ENCODE measurements around the gene MMP10.
"Not testable (repeated sequence)": the region's sequence is repeated elsewhere in the genome, so short reads cannot be mapped to it uniquely, and the experiment has no call there.

Gene MMP10

DNA sequence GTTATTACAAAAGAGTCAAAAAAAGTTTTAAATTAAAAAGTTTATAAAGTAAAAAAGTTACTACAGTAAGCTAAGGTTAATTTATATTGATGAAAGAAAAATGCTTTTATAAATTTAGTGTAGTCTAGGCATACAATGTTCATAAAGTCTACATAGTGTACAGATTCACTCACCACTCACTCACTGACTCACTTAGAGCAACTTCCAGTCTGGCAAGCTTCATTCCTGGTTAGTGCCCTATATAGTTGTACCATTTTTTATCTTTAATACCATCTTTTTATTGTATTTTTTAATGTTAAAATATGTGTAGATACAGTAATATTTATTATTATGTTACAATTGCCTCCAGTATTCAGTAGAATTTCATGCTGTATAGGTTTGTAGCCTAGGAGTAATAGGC is 2.6 kb upstream of the MMP10 start:
- DNase-seq: no peak

DNA sequence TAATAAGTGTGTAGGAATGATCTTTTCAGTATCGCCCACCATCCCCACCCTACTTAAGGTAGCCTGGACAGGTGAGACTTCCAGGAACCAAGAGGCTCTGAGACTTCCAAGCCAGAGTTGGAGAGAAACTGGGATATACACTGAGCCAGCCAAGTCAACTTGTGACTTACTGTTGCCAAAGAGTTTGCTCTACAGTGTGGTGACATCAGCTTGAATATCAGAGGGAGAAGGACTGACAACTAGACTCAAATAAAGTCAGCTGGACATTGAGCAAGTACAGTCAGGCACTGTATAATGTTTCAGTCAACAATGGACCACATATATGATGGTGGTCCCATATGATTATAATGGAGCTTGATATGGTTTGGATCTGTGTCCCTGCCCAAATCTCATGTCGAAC is 1.2 kb upstream of the MMP10 start:
- peak in 3 of 4 experiments; percentile 38 to 42 (median 41) for DNase-seq

DNA sequence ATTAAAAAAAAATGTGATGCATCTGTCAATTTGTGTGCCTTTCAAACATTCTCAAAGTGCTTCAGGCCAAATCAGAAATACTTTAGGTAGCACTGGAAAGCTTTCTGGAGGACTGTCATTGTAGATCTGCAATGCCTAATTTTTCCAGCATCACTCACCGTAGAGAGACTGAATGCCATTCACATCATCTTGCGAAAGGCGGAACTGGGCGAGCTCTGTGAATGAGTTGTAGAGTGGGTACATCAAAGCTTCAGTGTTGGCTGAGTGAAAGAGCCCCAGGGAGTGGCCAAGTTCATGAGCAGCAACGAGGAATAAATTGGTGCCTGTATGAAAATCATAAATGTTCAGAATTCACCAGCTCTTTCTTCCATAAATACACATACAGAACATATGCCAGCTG is 4.0 kb downstream of the MMP10 start:
- no peak for DNase-seq

DNA sequence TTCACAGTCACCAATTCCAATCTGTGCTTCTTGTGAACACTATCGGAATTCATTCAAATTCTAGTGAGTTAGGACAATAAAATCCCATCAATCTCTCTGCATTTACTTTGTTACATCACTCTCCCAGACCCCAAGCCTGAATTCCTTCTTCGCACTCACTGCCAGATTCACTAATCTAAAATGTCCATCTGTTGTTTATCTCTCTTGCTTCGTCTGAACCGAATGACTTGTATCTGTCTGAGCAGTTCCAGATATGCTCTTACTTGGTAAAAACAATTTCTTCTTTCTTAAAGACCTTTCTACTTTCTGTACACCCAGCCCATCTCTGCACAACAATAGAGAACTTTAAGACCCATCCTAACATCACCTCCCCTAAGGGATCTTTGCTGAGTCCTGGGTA is 7.0 kb downstream of the MMP10 start:
- DNase-seq: no peak

DNA sequence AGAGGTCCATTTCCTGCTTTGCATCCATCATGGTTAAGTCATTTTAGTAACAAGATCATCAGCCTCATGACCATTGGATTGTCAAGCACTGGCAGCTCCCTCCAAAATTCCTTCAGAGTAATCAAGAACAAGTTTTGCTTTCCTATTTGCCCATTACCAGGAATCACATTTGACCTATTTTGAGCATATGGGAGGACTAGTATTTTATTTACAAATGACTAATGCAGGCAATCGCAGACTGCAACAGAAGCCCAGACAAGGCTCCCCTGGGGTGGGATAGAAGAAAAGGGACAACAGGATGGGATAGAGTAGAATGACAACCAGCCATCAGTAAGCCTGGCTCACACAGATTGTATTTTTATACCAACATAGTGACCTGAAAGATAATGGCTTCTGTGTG is 9.1 kb downstream of the MMP10 start:
- no peak for DNase-seq

DNA sequence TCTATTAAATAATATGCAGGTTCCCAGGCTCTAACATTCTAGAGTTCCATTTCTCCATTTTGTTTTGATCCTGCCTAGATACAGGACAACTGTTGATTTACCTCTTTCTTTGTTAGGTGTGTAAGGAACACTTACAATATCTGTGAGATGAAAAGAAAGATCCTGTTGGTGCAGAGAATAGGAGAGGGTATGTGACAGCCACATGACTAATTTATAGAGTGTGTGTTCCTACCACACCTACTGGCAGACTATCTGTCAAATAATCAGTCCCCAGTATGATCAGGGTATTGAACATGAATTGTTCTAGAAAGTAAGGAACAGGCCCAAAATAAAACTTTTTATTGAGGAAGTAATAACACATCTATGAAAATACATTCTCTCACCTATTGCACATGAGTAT is 10.2 kb downstream of the MMP10 start:
- no peak for DNase-seq

DNA sequence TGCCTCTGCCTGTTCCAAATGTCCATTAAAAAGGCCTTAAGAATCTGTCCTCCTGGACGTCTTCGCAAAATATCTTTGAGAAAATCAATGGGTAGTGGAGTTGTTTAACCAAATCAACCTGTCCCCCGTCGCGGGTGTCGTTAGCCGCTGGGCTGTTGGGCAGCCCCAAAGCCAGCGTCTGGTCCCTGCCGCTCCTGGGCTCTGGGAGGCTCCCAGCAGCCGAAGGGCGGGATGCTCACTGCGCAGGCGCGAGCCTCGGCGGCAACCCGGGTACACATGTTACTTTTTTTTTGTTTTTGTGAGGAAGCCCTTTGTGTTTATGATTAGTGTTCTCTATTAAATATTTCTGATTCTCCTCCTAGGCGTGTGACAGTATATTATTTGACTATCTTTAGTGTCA is 12.6 kb downstream of the MMP10 start:
- no peak for DNase-seq

DNA sequence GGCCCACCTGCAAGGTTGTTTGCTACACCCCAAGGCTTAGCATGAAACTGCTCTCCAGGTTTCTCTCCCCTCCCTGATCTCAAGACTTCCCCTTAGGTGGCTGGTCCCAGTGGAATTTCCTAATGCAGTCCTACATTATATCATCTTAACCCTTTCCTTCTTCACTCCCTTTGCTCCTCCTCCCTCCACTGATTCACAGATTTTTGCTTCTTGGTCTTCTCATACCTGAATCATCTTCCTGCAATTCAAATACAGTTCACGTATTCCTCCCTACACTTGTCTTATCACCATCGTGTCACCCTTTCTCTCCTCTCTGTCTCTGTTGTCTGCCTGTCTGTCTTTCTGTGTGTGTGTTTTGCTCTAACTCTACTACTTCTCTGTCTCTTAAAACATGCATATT is 17.0 kb downstream of the MMP10 start:
- no peak for DNase-seq

DNA sequence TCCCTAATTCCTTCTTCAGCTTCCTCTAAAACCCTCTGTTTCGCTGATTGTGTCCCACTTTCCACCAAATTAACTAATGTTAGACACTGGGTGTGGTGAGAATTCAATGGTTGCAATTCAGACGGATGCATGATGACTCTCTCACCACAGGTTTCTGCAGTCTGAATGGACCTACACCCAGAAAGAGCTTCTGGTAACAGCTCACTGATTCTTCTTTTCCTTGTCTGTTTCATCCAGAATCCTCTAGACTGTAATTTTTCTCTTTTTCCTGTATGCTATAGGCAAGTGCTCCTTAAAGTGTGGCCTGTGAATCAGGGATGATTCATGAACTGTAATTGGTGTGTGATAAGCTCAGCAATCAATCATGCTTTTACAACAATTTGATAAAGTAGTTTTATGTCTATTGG is 18.1 kb downstream of the MMP10 start:
- DNase-seq: peak in 3 of 4 experiments; percentile 7 to 28 (median 27)

DNA sequence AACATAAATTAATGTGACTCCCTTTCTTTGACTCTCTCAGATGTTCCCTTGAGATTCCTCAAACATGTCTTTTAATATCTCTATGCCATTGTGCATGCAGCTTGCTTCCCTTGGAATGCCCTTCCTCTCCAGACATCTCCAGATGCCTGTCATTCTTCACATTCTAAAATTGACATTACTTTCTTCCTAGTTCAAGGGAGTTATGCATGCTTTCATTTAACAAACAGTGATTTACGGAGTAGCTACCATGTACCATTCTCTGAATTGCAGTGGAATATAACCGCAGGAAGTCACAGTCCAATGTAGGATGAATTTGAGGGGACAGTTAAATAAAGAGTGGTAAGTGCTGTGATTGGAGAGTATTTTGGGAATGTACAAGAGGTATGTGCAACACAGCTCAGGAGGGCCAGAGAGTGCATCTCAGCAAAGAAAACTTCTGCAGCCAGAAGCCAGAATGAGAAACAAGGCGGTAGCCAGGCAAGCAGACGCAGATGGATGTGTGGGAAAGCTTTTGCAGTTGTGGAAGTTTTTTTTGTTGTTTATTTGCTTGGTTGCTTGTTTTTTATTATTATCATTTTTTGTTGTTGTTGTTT is 18.7 kb downstream of the MMP10 start:
- no peak for DNase-seq

DNA sequence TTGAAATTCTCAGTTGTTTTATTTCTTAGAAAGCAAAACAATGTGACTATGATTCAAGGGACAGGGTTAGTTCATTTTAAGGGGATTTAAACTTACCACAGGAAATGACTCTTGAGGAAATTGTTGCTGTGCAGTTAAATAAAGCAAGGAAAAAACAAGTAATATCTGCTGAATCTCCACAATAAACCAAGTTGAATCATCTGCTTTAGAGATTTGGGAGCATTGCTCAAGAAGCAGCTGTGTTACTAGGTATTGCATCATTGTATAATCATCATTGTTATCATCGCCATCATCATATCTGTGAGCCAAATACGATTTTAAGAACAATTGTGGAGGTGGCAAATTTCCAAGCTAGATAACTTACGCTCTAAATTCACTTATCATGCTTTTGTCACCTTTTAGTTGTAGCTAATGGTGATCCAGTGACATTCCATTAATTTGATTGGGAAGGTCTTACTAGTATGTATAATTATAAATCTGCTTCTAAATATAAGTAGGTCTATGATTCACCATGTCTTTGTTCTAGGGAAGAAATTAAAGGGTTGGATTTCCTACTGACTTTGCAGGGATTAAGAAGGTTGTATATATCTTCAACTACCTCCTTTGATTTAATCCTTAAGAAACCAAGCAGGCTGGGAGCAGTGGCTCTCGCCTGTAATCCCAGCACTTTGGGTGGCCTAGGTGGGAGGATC is 19.9 kb downstream of the MMP10 start:
- DNase-seq: peak; percentile 52 to 94 (median 75)

DNA sequence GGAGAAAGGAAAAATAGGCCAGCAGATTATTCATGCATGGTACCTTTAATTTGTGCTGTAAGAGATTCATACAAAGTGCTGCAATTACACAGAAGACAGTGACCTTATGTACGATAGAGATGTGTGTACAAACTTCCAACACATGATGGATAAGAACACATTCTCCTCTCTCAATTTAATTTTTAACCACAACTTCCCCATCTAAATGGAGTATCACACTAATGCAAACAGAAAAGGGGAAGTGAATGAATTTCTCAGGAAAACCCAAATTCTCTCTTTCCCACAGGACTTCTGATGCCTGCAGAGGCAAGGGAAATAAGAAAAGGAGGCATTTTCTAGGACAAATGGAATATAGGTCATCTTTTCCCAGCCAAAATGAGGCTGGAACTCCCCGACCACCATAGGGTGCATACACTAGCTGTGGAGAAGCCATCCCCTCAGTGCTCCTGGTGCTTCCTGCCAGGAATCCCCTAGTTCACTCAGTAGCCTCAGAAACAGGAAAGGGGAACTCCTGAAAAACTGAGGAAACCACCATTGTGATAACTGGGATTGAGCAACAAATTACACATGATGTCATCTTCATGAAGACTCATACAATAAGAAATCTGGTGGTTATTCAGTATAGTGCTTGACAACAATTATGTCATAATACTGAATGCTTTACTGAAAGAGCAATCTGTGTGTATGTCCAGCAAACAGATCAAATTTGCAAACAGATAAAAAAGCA is 22.4 kb downstream of the MMP10 start:
- peak; percentile 71 to 95 (median 86) for DNase-seq

DNA sequence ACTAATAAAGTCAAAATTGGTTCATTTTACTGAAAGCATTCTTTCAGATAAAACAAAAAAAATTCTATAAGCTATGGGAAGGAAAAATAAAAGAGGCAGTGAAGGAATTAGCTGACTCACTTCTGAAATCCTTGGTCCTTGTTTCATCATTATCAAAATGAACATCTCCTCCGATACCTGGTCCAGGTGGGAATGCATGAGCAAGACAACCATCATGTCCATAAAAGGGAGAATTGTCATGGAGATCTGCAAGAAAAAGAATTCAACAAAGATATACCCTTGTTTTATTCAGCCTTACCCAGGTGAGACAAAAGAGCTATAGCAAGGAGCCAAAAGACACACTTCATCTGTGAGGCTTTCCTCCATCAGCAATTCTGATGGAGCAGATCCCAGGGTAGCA is 27.2 kb downstream of the MMP10 start:
- DNase-seq: no peak

DNA sequence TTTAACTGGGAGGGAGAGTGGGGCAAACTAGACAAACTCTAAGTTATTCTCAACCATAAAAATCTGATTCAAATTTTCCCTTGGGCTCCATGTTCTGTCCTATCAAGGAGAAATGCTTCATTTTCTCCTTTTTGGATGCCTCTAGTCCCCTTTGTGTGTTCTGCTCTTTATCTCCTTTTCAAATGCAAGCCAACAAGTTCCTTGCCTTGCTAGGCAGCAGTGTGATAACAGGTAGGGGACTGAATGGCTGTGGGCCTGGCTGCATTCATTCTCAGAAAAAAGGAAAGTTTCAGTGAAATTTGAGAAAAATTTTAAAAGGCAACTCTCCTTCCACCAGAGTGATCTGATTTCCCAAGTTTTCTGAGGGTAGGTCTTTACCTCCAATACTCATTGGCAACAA is 28.8 kb downstream of the MMP10 start:
- no peak for DNase-seq

DNA sequence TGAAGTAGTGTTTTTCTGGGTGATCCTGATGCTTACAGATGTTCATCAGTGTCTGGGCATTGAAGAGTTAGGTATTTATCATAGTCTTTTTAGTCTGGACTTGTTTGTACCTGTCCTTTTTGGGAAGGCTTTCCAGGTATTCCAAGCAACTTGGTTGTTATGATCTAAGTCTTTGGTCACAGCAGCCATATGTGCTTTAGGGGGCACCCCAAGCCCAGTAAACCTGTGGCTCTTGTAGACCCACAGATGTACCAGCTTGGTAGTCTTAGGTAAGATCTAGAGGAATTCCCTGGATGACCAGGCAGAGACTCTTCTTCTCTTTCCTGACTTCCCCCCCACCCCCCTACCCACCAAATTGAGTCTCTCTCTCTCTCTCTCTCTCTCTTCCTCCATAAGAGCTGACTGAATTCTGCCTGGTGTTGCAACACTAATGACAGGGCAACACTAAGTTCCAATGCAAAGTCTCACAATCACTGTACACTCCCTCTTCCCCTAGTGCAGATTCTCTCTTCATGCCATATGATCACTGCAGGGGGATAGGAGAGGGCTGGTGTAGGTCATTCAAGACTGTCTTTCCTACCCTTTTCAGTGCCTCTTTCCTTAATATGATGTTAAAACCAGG is 31.2 kb downstream of the MMP10 start:
- no peak for DNase-seq

DNA sequence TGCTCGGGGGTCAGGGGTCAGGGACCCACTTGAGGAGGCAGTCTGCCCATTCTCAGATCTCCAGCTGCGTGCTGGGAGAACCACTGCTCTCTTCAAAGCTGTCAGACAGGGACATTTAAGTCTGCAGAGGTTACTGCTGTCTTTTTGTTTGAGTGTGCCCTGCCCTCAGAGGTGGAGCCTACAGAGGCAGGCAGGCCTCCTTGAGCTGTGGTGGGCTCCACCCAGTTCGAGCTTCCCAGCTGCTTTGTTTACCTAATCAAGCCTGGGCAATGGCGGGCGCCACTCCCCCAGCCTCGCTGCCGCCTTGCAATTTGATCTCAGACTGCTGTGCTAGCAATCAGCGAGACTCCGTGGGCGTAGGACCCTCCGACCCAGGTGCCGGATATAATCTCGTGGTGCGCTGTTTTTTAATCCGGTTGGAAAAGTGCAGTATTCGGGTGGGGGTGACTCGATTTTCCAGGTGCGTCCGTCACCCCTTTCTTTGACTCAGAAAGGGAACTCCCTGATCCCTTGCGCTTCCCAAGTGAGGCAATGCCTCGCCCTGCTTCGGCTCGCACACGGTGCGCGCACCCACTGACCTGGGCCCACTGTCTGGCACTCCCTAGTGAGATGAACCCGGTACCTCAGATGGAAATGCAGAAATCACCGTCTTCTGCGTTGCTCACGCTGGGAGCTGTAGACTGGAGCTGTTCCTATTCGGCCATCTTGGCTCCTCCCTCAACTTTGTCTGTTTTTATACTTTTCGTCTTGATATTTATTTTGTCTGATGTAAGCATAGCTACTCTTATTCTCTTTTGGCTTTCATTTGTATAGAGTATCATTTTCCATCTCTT is 33.5 kb downstream of the MMP10 start:
- DNase-seq: not testable (repeated sequence)

DNA sequence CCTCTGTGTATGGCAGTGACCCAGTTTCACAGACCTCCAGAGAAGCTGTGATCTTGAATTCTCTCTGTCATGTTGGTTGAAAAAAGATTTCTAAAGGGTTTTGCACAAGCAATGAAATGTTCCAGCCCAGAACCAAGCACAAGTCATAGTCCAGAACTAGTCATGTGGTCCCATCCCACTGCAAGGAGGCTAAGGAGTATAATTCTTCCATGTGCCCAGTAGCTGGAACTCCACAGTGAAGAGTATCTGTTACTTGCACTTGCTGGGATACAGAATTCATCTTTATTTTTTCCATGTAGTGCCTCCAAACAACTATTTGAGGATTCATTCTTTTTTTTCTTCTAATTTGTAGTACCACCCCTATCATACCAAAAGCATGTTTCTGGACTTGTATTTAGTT is 45.8 kb downstream of the MMP10 start:
- DNase-seq: no peak

DNA sequence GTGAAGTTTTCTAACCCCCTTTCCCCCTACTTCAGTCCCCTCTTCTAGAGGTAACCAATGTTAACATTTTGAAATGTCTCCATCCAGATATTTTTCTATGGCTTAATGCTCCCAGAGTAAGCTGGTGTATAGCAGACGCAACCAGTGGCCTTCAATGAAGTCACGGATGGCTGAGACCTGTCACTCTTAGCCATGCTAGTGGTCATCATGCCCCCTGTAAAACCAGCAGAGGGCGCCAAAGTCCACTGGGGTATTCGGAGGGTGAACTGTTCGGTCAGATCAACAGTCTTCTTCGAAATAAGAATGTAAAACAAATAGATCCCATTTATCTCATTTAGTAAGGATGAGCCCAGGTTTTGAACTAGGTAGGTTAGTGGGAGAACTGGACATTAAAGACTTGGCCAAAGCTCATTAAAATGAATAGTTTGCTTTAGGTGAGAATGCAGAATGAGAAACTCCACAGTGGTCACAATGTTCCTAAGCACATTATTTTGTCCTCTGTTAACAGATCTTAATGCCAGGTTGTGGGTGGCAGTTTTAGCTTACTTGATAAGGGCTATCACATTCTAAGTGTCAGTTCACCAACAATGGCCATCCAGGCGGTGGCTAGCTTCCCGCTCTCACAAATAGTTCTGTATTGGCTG is 47.1 kb downstream of the MMP10 start:
- DNase-seq: peak; percentile 81 to 89 (median 84)

DNA sequence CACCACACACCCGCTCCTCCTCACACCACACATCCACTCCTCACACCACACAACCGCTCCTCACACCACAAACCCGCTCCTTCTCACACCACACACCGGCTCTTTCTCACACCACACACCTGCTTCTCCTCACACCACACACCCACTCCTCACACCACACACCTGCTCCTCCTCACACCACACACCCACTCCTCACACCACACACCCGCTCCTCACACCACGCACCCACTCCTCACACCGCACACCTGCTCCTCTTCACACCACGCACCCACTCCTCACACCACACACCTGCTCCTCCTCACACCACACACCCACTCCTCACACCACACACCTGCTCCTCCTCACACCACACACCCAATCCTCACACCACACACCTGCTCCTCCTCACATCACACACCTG is 49.5 kb downstream of the MMP10 start:
- DNase-seq: not testable (repeated sequence)

DNA sequence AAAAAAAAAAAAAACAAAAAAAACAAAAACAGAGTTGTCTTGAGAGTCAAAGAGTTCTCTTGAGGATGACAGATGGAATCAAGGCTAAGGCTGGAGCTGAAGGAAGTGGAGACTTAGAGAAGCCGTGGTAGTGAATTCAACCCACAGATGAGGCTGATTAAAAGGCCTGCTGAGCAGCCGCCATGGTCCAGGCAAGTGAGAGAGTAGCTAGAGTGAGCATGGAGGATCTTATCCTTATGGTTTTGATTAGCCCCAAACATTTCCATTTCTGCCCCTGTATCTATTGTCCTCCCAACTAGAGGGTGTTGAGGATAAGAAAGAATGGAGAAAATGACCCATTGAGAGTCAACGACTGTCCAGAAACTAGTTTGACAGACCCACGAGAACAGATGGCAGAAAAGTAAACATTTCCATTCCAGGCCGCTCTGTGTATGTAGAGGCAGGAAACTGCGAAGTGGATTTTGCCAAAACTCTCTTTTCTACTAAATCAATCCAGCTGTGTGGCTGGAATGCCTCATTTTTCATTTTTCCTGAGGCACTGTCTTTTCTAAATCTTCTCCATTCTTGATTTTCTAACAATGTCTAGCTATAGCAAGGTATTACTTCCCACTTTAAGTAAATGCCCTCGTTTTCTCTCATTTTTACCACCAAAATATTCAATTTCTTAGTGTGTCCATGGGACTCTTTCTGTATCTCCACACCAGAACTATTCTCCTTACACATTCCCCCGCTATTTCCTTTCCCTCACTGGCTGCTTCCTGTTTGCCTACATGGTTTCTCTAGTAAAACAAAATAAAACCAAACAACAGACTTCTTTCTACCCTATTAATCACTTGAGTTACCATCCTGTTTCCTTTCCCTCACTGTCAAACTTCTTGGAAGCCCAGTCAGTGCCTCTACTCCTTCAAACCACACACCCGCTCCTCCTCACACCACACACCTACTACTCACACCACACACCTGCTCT is 50.3 kb downstream of the MMP10 start:
- peak in 1 of 4 experiments; percentile 17 for DNase-seq

DNA sequence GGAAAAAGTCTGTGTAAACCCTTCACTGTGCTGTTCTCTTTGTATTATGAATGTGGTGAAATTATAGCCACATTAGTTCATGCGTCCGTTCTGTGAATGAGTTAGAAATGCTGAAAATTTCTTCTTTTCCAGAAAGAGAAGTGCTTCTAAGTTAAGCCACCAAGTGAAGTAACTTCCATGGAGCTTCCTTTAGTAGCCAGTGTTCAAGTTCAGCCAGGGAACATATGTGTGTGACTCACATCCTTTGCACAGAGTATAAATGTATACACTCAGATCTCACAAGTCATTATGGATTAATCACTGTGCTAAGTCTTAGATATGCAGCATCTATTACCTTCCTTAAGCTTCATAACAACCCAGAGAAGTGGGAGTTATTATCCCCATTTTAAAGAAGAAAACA is 52.5 kb downstream of the MMP10 start:
- DNase-seq: peak; percentile 71 to 92 (median 83)

Measured in suppressor macrophage (primary cell).